GM19099 (cell line): ENCODE measurements around the gene UGP2.

Experiments
- POLR2A ChIP-seq: IDR thresholded peaks from 3 replicates; pipeline ENCODE4 v1.6.1; 2011; ENCODE audit warnings: low read depth; ENCODE audit not compliant: insufficient read length; ENCODE audit errors: extremely low read depth

UGP2 gene

GRCh38 chr2:63831176-63831575 lies 10.5 kb upstream of the UGP2 start:
- no peak for TF ChIP-seq POLR2A

- TF ChIP-seq POLR2A = no peak
These were observed 7.3 kb upstream of the UGP2 start for GRCh38 chr2:63834401-63834800.

GRCh38 chr2:63837036-63837594 lies 4.6 kb upstream of the UGP2 start:
- TF ChIP-seq POLR2A = no peak

DNA sequence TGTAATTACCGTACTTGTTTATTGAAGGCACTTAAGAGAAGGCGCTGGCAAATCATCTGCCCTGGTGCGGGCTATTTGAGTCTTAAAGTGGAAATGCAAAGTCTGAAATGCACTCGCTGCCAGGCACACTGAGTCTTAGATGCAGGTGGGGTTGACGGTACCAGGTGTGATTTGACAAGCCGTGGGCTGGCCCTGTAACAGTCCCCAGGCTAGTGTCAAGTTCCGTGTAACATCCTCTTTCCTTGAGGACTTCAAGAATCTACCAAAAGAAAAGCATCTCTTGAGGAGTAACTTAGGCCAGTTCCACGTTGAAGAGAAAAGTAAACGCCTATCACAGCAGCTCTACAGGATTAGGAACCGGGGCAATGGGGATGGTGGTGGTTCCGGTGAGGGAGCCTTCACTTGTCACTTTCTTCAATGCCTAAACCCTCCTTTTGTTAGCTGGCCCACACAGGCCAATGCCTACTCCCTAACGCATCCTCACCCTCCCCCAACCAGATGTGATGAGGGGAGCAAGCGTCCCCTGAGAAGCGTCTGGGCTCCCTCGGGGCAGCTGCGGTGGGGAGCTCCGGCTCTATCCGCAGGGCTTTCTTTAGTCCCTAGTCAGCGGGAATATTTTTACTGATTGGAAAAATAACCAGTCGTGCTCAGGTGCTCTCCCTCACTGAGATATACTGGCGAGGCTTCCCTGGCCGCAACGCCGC lies 1.5 kb upstream of the UGP2 start:
- no peak for TF ChIP-seq POLR2A

GRCh38 chr2:63840785-63841253 lies 877 bp upstream of the UGP2 start:
- TF ChIP-seq POLR2A = peak; percentile 99

GRCh38 chr2:63842149-63843061 lies 709 bp downstream of the UGP2 start:
- TF ChIP-seq POLR2A = no peak

DNA sequence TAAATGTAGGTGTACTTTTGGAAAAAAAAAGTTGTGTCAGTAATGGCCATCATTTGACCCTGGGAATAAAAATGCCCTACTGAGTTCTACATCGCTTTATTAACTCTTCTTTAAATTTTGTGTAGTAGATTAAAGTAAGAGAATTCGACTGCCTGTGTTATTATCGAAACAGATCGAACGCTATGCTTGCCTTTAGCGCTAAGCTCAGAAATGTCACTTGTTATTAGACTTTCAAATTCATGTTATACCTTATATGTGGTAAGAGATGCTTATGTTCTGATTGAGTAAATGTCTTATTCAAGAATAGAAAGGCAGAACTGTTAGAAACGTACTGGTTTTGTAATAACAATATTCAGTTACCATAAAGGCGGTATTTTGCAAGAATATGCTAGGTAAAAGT lies 1.4 kb downstream of the UGP2 start:
- TF ChIP-seq POLR2A = no peak

DNA sequence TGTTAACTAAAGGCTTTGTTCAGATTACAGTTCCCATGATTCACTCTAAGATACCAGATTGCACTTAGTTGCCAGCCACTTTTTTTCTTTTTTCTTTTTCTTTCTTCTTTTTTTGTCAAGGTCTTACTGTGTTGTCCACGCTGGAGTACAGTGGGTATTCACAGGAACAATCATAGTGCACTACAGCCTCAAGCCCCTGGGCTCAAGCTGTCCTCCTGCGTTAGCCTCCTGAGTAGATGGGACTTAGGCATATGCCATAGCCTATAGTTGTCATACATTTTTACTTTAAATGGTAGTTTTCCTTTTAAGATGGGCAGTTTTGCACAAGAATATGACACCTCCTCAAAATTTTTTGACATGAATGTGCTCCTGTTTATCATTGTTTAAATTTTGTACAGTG lies 2.1 kb downstream of the UGP2 start:
- no peak for TF ChIP-seq POLR2A

DNA sequence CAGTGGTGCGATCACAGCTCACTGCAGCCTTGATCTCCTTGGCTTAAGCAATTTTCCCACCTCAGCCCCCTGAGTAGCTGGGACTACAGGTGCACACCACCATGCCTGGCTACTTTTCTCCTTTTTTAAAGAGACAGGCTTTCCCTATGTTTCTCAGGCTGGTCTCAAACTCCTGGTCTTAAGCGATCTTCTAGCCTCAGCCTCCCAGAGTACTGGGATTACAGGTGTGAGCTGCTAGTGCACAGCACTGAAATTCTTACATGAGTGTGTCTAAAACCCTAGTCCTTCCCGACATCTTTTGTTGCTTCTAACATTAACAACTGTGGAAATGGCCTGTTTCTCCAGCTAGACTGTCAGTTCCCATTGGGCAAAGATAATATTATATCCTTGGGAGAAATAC lies 2.9 kb downstream of the UGP2 start:
- TF ChIP-seq POLR2A = no peak

GRCh38 chr2:63845866-63846265 lies 4.2 kb downstream of the UGP2 start:
- TF ChIP-seq POLR2A = no peak

GRCh38 chr2:63846487-63846886 lies 4.8 kb downstream of the UGP2 start:
- TF ChIP-seq POLR2A = no peak

DNA sequence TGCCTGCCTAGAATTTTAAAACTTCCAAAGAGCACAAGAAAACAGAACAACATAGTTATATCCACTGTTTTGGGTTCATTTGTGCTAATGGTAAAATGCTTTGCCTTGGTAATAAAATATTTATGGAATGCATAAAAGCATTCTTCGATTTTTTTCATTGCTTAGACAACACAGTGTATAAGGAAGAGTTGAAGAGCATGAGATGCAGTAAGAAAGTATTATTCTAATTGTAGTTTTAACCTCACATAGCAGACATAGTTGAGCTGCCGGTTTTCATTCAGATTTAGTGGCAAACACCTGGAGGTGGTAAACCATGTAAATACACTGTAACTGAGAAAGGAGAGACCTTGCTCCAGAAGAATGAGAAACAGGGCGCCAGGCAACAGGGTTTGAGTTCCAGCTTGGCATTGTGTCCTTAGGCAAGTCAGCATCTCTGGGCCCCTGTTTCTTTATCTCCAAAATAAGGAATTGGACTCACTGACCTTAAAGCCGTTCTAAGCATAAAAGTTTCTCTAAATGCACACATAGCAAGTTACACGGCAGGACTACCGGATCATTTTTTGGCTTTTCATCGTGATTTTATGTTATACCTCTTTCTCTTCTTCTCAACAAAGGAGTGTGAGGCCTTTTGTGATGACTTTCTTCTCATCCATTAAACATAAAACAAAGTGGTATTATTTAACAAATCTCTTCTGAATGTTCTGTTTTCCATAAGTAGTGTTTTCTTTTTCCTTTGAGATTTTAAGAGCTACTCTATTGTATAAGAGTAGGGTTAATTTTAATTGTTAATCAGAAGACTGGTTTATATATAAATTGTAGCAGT lies 7.9 kb downstream of the UGP2 start:
- no peak for TF ChIP-seq POLR2A

- no peak for TF ChIP-seq POLR2A
These were observed 8.5 kb downstream of the UGP2 start for GRCh38 chr2:63850204-63850571.

DNA sequence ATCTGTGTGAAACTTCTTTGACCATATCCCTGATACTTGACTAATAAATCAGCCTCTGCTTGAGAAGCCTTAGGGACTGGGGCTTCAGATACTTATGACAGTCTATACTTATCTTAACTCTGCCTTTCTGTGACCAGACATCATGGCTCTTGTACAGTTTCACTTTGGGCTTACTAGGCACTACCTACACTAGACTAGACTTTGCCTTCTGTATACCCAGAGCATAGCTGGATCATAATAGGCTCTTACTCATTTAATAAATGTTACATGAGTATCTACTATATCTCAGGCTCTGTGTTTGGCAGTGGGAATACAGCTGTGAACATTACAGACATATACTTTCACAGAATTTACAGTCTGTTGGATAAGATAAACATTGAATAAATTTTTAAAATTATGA lies 9.0 kb downstream of the UGP2 start:
- TF ChIP-seq POLR2A = no peak

DNA sequence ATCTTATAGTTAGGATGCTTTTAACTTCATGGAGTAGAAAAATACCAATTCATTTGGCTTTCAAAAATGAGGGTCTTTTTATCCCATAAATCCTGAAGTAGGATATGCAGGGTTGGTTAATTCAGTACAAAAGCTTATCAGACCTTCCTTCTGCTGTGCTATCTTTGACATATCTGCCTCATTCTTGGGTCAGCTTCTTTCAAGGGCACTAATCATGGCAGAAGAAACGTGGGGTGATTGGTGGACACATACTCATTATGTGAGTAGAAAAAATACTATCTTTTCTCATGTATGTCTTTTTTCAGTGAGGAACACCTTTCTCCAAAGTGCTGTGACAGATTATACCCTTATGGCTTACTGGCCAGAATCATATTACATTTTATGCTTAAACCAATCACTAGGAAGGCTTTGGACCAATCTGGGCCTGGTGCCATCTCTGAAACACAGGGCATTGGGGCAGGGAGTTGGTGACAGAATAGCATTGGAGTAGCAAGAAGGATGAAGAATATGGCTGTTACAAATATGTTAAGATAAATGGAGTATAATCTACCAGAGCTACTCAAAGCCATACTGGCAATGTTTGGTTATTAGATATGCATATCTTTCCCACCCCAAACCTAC lies 10.1 kb downstream of the UGP2 start:
- no peak for TF ChIP-seq POLR2A
